KMS-11 (cell line): Measurements from ENCODE around the gene ATP8A2.

Experiments used
- H2AFZ ChIP-seq: fragments of 200-600 bp; sonication (generic); 2 replicates; pipeline ENCODE4 v1.6.1; 2016; ENCODE audit warnings: antibody characterized with exemption, mixed run types, low read depth
- H3K27ac ChIP-seq: fragments of 200-600 bp; sonication (generic); 2 replicates; pipeline ENCODE4 v1.6.1; 2016; ENCODE audit warnings: mild to moderate bottlenecking, mixed run types
- H3K27me3 ChIP-seq: fragments of 200-600 bp; sonication (generic); 2 replicates; pipeline ENCODE4 v1.6.1; 2017; ENCODE audit warnings: mild to moderate bottlenecking, low read depth, mixed run types, moderate library complexity; ENCODE audit not compliant: insufficient read depth
- H3K36me3 ChIP-seq: fragments of 200-600 bp; sonication (generic); 2 replicates; pipeline ENCODE4 v1.6.1; 2017; ENCODE audit warnings: mild to moderate bottlenecking, mixed run types; ENCODE audit not compliant: insufficient read depth
- H3K4me1 ChIP-seq: fragments of 200-600 bp; sonication (generic); 2 replicates; pipeline ENCODE4 v1.6.1; 2016; ENCODE audit warnings: mild to moderate bottlenecking, low read depth, mixed run types; ENCODE audit not compliant: poor library complexity, severe bottlenecking
- H3K4me2 ChIP-seq: fragments of 200-600 bp; sonication (generic); 2 replicates; pipeline ENCODE4 v1.7.0; 2016; ENCODE audit warnings: mild to moderate bottlenecking, mixed run types
- H3K4me3 ChIP-seq: fragments of 200-600 bp; sonication (generic); IDR thresholded peaks from 2 replicates; pipeline ENCODE4 v1.6.1; 2017; ENCODE audit warnings: low read depth, low read length, mixed read lengths; ENCODE audit not compliant: insufficient read depth
- H3K79me2 ChIP-seq: fragments of 200-600 bp; sonication (generic); 2 replicates; pipeline ENCODE4 v1.6.1; 2016; ENCODE audit warnings: low read depth, mixed run types; ENCODE audit not compliant: insufficient read depth
- H3K9ac ChIP-seq: fragments of 200-600 bp; sonication (generic); 2 replicates; pipeline ENCODE4 v1.6.1; 2016; ENCODE audit warnings: mild to moderate bottlenecking, mixed run types
- H4K20me1 ChIP-seq: fragments of 200-600 bp; sonication (generic); 2 replicates; pipeline ENCODE4 v1.6.1; 2016; ENCODE audit warnings: mild to moderate bottlenecking, mixed run types; ENCODE audit not compliant: insufficient read depth
- TF ChIP-seq, protein P1 (sequence below): fragments of 200-600 bp; sonication (generic); conservative IDR thresholded peaks from 2 replicates; pipeline ENCODE4 v1.6.1; 2017; ENCODE audit warnings: low read depth, mild to moderate bottlenecking, antibody characterized with exemption, low read length, moderate library complexity, mixed read lengths

The ATP8A2 gene

DNA sequence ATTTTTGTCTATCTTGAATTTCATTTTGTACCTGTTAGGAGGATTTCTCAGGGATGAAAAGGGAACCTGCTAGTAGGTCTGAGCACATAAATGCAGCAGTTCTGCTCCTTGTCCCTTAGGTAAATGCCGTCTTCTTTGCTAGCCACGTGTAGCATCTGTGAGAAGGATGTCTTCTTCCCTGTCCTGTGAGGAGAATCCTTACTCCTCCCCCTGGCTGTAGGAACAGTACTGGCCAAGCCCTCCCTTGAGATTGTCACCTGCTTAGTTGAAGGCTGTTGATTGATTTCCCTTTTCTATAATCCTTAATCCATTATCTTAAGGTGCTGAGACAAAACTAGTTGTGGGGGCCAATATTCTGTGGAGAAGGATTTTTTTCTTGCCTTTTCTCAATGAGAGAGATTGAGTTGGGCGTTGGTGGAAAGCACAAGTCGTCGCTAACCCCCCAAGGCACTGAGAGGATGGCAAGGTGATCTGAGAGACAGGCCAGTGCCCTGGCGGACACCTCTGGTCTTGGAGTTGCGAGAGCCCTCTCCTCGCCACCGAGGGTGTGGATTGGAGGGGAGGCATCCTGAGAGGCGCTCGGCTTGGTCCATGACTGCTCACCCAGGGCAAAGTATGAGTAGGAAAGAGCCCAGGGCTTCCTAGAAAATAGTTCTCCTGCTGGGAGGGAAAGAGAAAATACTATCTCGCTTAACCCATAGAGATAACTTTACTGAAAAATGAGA, 216.7 kb downstream of the ATP8A2 start:
- Histone ChIP-seq H3K27ac (no peak overlapping the region), H3K79me2 (no peaks in the 10 kb centered on the region), H3K4me2 (no peak overlapping the region), H2AFZ (no peak overlapping the region), H3K4me1 (no peaks in the 10 kb centered on the region), H3K27me3 (no peaks in the 10 kb centered on the region), H3K36me3 (no peaks in the 10 kb centered on the region), H3K9ac (no peak overlapping the region), H3K4me3 (no peak overlapping the region), H4K20me1 (no peaks in the 10 kb centered on the region)
- TF ChIP-seq, protein P1, sequence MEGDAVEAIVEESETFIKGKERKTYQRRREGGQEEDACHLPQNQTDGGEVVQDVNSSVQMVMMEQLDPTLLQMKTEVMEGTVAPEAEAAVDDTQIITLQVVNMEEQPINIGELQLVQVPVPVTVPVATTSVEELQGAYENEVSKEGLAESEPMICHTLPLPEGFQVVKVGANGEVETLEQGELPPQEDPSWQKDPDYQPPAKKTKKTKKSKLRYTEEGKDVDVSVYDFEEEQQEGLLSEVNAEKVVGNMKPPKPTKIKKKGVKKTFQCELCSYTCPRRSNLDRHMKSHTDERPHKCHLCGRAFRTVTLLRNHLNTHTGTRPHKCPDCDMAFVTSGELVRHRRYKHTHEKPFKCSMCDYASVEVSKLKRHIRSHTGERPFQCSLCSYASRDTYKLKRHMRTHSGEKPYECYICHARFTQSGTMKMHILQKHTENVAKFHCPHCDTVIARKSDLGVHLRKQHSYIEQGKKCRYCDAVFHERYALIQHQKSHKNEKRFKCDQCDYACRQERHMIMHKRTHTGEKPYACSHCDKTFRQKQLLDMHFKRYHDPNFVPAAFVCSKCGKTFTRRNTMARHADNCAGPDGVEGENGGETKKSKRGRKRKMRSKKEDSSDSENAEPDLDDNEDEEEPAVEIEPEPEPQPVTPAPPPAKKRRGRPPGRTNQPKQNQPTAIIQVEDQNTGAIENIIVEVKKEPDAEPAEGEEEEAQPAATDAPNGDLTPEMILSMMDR = no peak

GRCh38 chr13:25598421-25598820, 226.6 kb downstream of the ATP8A2 start:
- H3K4me1 ChIP-seq = no peaks in the 10 kb centered on the region
- no peak overlapping the region for H3K9ac ChIP-seq
- no peaks in the 10 kb centered on the region for H3K27me3 ChIP-seq
- no peaks in the 10 kb centered on the region for H3K79me2 ChIP-seq
- H2AFZ ChIP-seq = no peak overlapping the region
- H3K4me2 ChIP-seq = no peak overlapping the region
- H3K27ac ChIP-seq = no peak overlapping the region
- TF ChIP-seq, protein P1 = no peak
- no peaks in the 10 kb centered on the region for H3K36me3 ChIP-seq
- H4K20me1 ChIP-seq = no peaks in the 10 kb centered on the region
- H3K4me3 ChIP-seq = no peak overlapping the region

DNA sequence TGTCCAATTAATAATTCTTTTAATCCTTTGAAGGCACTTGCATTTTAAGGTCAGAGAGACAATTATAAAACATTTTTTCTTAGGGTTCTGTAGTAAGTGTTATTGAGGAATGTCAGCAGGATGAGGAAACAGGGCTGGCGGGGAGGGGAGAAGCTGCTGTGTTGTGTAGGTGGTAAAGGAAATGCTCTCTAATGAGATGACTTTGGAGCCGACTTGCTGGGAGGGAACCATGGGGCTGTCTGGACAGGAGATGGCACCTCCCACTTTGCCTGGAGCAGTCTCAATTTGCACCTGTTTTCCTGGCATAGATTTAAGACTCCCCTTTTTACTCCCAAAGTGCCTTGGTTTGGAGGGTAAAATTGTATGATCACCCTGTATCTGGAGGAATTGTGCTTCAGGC, 230.4 kb downstream of the ATP8A2 start:
- TF ChIP-seq, protein P1 = no peak
- no peaks in the 10 kb centered on the region for H3K79me2 ChIP-seq

DNA sequence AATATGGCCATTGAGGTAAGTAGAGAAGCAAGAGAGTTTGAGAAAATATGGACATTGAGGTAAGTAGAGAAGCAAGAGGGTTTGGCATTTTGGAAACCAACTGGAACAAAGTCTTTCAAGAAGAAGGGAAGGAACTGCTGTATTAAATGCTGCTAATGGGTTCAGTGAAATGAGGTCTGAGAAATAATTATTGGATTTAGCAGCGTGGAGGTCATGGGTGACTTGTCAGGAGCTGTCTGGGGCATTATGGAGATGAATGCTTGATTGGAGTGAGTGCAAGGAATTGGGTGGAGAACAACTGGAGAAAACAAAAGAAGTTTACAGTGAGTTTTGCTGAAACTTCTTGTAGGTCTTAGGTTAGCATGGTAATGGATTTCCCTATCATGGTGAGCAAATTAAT, 232.3 kb downstream of the ATP8A2 start:
- TF ChIP-seq, protein P1 = no peak
- Histone ChIP-seq H3K4me3 (no peak overlapping the region), H3K36me3 (no peaks in the 10 kb centered on the region), H3K4me2 (no peak overlapping the region), H4K20me1 (no peaks in the 10 kb centered on the region), H3K27ac (no peak overlapping the region), H3K9ac (no peak overlapping the region), H3K27me3 (no peaks in the 10 kb centered on the region), H2AFZ (no peak overlapping the region), H3K4me1 (peaks cover 15% of the 10 kb centered on the region), H3K79me2 (no peaks in the 10 kb centered on the region)

More for the DNA sequence above, 230.4 kb downstream of the ATP8A2 start:
- no peak overlapping the region for H2AFZ ChIP-seq
- H3K9ac ChIP-seq = no peak overlapping the region
- H3K4me2 ChIP-seq = no peak overlapping the region
- H3K36me3 ChIP-seq = no peaks in the 10 kb centered on the region
- no peaks in the 10 kb centered on the region for H4K20me1 ChIP-seq
- no peaks in the 10 kb centered on the region for H3K4me1 ChIP-seq
- H3K27ac ChIP-seq = no peak overlapping the region
- no peak overlapping the region for H3K4me3 ChIP-seq
- no peaks in the 10 kb centered on the region for H3K27me3 ChIP-seq
